ENCODE data around the gene SETD9. TPM values are rescaled to one million over a fixed set of nuclear protein-coding genes. Genes with fewer than 3 reads are reported as not detected.

SETD9 gene
- 0.91 and 7.0 TPM in 2 replicates for polyA plus RNA-seq

DNA sequence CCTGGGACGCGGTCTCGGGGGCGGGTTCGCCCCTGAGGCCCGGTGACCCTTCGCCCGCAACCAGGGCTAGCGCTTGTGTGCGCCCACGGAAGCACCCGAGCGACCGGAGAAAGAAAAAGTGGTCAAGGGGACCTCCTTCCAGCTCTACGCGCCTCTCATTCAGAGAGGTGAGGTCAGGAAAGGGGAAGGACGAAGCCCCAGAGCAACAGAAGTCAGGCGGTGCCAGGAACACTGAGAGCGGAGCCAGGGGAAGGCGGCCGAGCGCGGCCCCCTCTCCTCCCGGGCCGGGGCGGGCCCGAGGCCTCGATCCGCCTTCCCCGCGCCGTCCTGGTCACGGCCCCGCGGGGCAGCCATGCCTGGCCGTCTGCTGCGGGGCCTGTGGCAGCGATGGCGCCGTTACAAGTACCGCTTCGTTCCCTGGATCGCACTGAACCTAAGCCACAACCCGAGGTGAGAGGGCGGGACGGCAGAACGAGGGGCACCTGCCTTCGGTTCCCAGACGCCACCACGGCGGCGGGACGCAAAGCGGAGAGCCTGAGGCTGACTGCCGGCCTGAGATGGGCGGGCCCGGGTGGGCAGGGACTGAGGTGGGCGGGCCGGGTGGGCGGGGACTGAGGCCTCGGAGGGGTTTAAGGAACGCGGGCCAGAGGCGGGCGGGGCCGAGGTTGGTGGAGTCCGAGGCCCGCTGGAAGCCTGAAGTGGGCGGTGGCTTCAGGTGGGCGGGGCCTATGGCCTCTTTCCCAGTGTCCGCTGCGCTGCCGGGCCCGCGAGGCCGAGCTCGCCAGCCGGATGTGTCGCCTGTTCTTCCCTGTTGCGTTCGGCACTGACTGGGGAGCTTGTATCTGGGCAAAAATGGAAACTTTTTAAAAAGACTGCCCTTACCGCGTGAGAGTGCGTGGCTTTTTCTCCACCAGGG is at the start of gene SETD9:
SETD9 (plus strand) TSS at position 303 of the 916 bp plus-strand sequence; CDS start at position 353, 50 bp downstream.

GRCh38 chr5:56951946-56952691 is 42.7 kb downstream of the SETD9 start, which contains the start of gene MIER3:
MIER3 (minus strand) TSS chr5:56952123; CDS start chr5:56952102, 21 bp downstream.

Other genes with a start within 250 kb of the SETD9 start
- gene MAP3K1, start 94.0 kb upstream of the SETD9 start, polyA plus RNA-seq: 13.7 and 14.0 TPM in 2 replicates
- gene MIER3, start 42.5 kb downstream of the SETD9 start, polyA plus RNA-seq: 6.0 and 15.4 TPM in 2 replicates

Data from Purkinje cell (primary cell).